Right renal cortex interstitium (tissue), 3 donors: ENCODE measurements around the gene TENM3. TPM values are rescaled to one million over a fixed set of nuclear protein-coding genes. Genes with fewer than 3 reads are reported as not detected.

Experiments used
- DNase-seq, 3 donors: peaks; one replicate each; pipeline ENCODE4 v3.0.0-alpha.2; 2013; ENCODE audit warnings: low read depth in 3 of 3, low spot score in 2 of 3
- polyA plus RNA-seq, 3 donors: library from polyadenylated mRNA; unstranded; fragments of 120-200 nt; gene quantifications; one replicate each; pipeline ENCODE4 v1.2.1, GENCODE V29; 2013; ENCODE audit not compliant: insufficient read length in 3 of 3

TENM3 gene
- polyA plus RNA-seq, 3 donors = 16.0 to 18.1 (median 17.7) TPM

GRCh38 chr4:182819751-182820150 is 576.5 kb downstream of the TENM3 start:
- no peak for DNase-seq

DNA sequence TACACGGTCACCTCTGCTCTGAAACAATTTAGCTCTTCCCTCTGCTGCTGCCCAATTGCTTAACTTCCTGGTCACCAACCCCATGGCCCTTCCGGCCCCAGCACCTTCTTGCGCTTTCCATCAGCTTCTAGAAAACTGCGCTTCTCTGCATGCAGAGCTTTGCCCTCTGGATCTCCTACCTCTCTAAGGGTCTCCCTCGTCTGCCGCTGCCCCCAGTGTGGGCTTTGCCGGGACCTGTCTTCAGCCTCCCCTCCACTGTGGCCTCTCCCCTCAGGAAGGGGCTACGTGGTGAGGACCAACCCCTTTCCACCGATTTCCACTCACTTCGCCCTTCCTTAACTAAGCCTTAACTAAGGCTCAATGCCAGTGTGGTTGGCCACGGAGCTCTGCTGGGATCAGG is 579.4 kb downstream of the TENM3 start:
- DNase-seq = no peak

- no peak for DNase-seq
These were observed 580.4 kb downstream of the TENM3 start for GRCh38 chr4:182823576-182823975.

DNA sequence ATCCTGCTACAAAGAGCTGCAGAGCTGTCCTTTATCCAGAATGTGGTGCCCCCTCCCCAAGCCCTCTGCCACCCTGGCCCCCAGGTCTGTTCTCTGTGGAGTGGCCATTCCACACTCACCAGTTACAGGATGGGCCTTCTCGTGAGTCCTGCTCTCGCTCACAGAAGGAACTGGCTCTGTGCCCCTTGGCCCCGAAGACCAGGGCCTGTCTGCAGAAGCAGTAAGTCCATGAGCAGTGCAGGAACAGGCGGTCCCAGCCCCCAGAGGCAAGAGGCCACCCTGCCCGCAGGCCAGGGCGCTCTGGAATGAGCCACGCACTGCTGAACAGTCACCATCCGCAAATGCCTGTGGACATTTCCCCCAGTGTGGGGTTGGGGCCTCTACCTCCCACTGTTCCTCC is 581.8 kb downstream of the TENM3 start:
- DNase-seq = no peak

- no peak for DNase-seq
These were observed 582.6 kb downstream of the TENM3 start for GRCh38 chr4:182825786-182826185.

- no peak for DNase-seq
These were observed 583.2 kb downstream of the TENM3 start for GRCh38 chr4:182826391-182826790.

GRCh38 chr4:182827166-182827565 is 584.0 kb downstream of the TENM3 start:
- DNase-seq = no peak

DNA sequence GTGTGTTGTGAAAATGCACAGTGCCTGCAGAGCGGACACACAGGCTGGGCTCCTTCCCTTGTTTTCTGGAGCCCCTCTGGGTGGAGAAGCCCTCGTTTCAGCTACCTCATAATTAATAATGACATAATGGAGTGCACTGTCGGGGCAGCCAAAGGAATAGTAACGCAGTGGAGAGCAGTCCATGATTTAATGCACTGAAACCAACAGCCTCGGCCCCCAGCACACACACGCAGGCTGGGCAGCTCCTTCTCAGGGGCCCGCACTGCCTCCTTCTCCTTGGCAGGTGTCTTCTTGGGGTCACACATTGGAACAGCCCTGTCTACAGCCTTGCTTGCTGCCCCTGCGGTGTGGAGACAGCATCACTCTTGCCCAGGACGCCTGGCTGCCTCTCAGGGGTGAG is 584.8 kb downstream of the TENM3 start:
- no peak for DNase-seq

GRCh38 chr4:182828360-182829025 is 585.3 kb downstream of the TENM3 start:
- DNase-seq = no peak

DNA sequence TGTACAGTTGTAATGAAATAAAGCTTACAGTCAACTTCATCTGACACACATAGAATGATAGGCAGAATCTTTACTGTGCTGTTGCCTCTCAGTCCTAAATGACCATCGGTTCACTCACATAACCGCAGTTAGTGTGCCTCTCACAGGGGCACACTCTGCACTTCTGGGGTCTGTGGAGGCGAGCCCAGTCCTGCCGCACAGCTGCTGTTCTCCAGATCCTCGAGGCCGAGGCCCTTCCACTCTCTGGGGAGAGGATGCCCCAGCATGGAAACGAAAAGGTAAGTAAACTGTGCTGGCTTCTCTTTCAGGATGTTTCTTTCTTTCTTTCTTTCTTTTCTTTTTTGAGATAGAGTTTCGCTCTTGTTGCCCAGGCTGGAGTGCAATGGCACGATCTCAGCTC is 586.0 kb downstream of the TENM3 start:
- no peak for DNase-seq

GRCh38 chr4:182831376-182831775 is 588.2 kb downstream of the TENM3 start:
- DNase-seq = no peak

DNA sequence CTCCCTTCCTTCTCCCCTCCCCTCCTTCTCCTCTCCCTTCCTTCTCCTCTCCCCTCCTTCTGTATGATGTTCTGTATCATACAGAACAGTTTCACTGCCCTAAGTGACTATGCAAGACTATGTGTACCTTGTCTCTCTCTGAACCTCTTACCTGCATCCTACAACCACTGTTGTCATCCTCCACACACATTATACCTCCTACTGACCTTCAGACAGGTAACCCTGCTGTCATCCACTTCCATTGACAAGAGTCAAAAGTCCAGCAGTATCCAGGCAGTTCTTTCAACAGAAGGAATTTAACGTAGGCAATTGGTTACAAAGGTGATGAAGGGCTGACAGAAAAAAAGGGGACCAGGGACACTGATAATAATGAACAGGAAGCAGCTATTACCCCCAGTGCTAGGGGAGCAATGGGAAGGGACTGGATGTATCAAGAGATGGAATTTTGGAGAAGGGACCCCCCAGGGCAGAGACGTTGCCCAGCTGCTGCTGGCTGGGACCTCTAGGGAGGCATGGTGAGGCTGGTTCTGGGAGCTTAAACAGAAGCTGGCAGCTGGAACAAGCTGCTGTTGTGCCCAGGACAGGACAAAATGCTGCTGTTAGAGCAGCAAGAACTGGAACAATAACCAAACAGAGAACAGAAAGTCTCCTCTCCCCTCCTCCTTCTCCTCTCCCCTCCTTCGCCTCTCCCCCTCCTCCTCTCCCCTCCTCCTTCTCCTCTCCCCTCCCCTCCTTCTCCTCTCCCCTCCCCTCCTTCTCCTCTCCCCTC is 589.3 kb downstream of the TENM3 start:
- DNase-seq = no peak

DNA sequence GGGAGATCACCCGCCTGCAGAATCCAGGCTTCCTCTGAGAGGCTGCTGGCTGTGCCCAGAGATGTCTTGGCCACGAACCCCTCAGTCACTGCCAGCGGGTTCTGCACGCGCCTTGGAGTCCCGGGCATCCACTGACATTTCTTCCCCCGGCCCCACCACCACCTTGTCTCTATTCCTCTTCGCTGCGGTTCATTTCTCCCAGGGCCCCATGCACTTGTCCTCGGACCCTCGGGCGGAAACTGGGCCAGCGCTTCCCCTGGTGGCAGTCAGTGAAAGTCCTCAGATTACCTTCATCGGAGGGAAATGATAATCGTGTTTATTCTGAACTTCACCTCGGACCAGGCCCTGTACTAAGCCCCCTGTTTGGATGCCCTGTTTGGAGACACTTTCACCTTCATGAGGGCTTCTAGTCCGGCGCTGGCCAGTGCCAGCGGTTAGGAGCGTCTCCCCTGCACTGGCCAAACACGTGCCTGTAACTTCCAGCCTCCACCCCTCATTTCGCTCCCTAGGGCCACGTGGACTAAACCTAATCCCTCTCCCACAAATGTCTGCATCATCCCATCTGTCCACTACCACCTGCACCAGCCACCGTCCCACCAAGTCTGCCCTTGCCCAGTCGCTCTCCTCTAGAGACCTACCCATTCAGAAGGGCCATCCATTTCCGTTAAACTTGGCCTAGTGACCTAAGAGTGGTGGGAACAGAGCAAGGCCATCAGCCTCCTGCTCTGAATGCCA is 592.0 kb downstream of the TENM3 start:
- no peak for DNase-seq

DNA sequence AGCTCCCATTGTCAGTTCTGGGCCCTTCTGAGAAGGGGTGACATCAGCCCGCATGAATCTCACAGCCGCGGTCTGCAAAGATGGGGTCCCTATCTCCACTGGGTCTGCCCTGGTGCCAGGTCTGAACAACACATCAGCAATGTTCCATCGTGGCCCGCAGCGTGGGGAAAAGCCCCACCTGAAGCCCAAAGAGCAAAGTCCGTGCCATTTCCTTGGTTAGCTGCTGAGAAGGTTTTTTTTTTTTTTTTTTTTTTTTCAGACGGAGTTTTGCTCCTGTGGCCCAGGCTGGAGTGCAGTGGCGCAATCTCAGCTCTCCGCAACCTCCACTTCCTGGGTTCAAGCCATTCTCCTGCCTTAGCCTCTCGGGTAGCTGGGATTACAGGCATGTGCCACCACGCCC is 594.6 kb downstream of the TENM3 start:
- DNase-seq = no peak

DNA sequence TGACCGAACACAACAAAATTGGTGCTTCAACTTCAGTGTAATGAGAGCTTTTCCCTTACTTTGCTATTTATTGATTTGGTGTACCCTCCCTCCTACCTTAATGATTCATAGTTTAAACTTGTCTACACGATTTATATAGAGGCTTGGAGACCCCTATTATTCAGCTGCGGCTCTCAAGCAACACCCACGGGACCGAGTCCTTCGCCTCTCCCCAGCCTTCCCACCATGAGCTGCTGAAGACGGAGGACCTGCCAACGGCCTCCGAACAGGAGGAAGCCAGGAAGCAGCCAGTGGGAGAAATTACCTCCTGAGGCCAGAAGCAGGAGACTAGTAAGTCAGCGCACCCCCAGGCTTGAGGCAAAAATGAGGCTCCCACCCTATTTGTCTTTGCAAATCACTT is 595.3 kb downstream of the TENM3 start:
- no peak for DNase-seq

GRCh38 chr4:182839256-182839655 is 596.1 kb downstream of the TENM3 start:
- no peak for DNase-seq

GRCh38 chr4:182840108-182840507 is 596.9 kb downstream of the TENM3 start:
- no peak for DNase-seq

DNA sequence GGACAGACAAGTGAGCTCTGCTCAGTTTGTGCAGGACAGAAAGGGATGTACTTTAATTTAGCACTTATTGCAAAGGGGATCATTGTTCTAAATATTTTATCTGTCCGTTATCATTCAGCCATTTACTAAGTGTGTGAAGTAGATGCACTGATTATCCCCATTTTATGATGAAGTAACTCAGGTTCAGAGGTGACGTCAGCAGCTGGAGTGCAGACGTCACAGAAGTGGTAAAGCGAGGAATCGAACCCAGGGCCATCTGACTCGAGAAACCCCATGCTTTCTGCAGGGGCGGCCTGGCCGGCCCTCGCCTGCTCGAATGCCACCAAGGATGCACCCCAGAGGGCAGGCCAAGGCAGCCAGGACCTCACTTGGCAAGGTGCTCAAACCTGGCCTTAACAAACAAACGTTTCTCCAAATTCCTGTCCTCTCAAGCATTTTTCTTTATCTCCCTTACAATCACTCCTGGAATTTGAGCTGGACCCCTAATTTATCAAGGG is 599.0 kb downstream of the TENM3 start:
- no peak for DNase-seq

DNA sequence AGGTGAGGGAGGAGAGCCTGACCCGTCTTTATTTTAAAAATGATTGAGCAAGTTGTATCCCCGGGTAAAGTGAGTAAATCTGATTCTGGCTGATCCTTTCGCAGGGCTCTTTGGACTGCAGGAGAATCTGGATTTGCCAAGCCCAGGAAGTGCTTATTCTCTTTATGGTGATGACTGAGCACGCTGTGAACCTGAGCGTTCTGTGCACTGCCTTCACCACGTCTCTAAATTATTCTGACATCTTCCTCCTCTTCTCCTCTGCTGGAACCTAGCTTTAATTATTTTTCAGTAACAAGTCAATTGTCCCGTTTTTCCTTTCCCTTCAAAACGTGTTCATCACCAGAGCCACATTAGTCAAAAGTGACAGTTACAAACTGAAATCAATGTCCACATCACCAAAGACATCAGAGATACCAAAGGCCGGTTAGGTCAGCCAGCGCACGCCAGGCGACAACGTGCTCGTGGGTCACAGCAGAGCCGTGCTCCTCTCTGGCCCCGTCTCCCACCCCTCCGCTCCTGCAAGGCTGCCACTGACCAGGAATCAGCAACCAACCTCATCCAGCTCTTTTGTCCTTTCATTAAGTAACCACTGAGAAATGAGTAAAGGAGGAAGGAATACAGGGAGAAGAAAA is 599.7 kb downstream of the TENM3 start:
- no peak for DNase-seq

- DNase-seq = no peak
These were observed 600.7 kb downstream of the TENM3 start for GRCh38 chr4:182843808-182844325.

GRCh38 chr4:182845618-182846017 is 602.4 kb downstream of the TENM3 start:
- no peak for DNase-seq
